Measurements from ENCODE around the gene NEK3. TPM values are rescaled to one million over a fixed set of nuclear protein-coding genes. Genes with fewer than 3 reads are reported as not detected.

NEK3 gene
- total RNA-seq, 1 donor from 2014 or later = 28.3 TPM

Other genes starting within 250 kb of the NEK3 start
- 24.0 and 27.7 TPM in 2 replicates for gene ATP7B, start 148.1 kb downstream of the NEK3 start, total RNA-seq (ENCODE audit: low replicate concordance)
- gene ALG11, start 147.2 kb downstream of the NEK3 start, total RNA-seq (ENCODE audit: low replicate concordance) = 40.9 and 45.5 TPM in 2 replicates
- gene UTP14C, start 134.9 kb downstream of the NEK3 start, total RNA-seq (ENCODE audit: low replicate concordance) = 15.5 and 18.7 TPM in 2 replicates
- 1.5 and 5.2 TPM in 2 replicates for gene NEK5, start 30.5 kb downstream of the NEK3 start, total RNA-seq (ENCODE audit: low replicate concordance)
- 0.63 and 0.64 TPM in 2 replicates for gene THSD1, start 246.6 kb upstream of the NEK3 start, total RNA-seq (ENCODE audit: low replicate concordance)

Measured in type B pancreatic cell (in vitro differentiated cells).